DND-41 (cell line): ENCODE data around the gene RNF4.

ENCODE experiments used
- ATAC-seq: fragments of 200-7000 bp; cut with Tn5 transposase; 3 replicates; pipeline ENCODE4 v1.9.1; 2021; ENCODE audit warnings: low read depth; ENCODE audit not compliant: insufficient read depth
- DNase-seq: peaks from one replicate; pipeline ENCODE4 v3.0.0-alpha.2; 2020
- H2AFZ ChIP-seq: 2 replicates; pipeline ENCODE4 v1.6.0; 2012; ENCODE audit warnings: low read depth, low read length
- H3K27ac ChIP-seq: 2 replicates; pipeline ENCODE4 v1.5.1; 2012; ENCODE audit warnings: low read length, inconsistent platforms
- H3K27me3 ChIP-seq: fragments of 200-600 bp; sonication (generic); 2 replicates; pipeline ENCODE4 v1.6.0; 2012; ENCODE audit warnings: low read length, mild to moderate bottlenecking, inconsistent platforms; ENCODE audit not compliant: insufficient read depth, poor library complexity
- H3K36me3 ChIP-seq: 2 replicates; pipeline ENCODE4 v1.5.1; 2012; ENCODE audit warnings: low read length, inconsistent platforms; ENCODE audit not compliant: insufficient read depth
- H3K4me1 ChIP-seq: 2 replicates; pipeline ENCODE4 v1.5.1; 2012; ENCODE audit warnings: mild to moderate bottlenecking, low read length; ENCODE audit not compliant: insufficient read depth
- H3K4me2 ChIP-seq: 2 replicates; pipeline ENCODE4 v1.6.0; 2012; ENCODE audit warnings: mild to moderate bottlenecking, moderate library complexity, low read length, inconsistent platforms; ENCODE audit not compliant: insufficient read depth
- H3K4me3 ChIP-seq, 2 experiments: fragments of 200-600 bp in 1 of 2; shearing (Covaris generic) in 1 of 2; 2 replicates each; pipeline ENCODE4 v1.5.1; 2012 to 2016; ENCODE audit warnings: inconsistent platforms in 2 of 2, low read length in 2 of 2, mild to moderate bottlenecking in 2 of 2, low read depth in 1 of 2, moderate library complexity in 1 of 2
- H3K79me2 ChIP-seq: 2 replicates; pipeline ENCODE4 v1.6.0; 2012; ENCODE audit warnings: low read length, inconsistent platforms; ENCODE audit not compliant: insufficient read depth
- H3K9ac ChIP-seq: 2 replicates; pipeline ENCODE4 v1.6.0; 2012; ENCODE audit warnings: low read depth, mild to moderate bottlenecking, inconsistent platforms, low read length, moderate library complexity
- H3K9me3 ChIP-seq: 2 replicates; pipeline ENCODE4 v1.5.1; 2012; ENCODE audit warnings: low read length, moderate library complexity, mild to moderate bottlenecking, inconsistent platforms; ENCODE audit not compliant: insufficient read depth, severe bottlenecking
- H4K20me1 ChIP-seq: 2 replicates; pipeline ENCODE4 v1.6.0; 2012; ENCODE audit warnings: low read length; ENCODE audit not compliant: insufficient read depth
- EZH2 ChIP-seq: IDR thresholded peaks from 3 replicates; pipeline ENCODE4 v1.6.1; 2012; ENCODE audit warnings: borderline replicate concordance, low read depth, mild to moderate bottlenecking, moderate library complexity, low read length, inconsistent platforms; ENCODE audit not compliant: severe bottlenecking
- TF ChIP-seq, protein P1 (sequence below): IDR thresholded peaks from 2 replicates; pipeline ENCODE4 v1.5.1; 2012; ENCODE audit warnings: borderline replicate concordance, low read length, moderate library complexity, mild to moderate bottlenecking; ENCODE audit not compliant: poor library complexity, severe bottlenecking; ENCODE audit errors: extremely low read depth

RNF4 gene

GRCh38 chr4:2449051-2449450 lies 19.9 kb upstream of the RNF4 start:
- Histone ChIP-seq H3K4me2 (no peak overlapping the region), H3K27ac (no peak overlapping the region), H3K36me3 (no peaks in the 10 kb centered on the region), H2AFZ (no peak overlapping the region), H3K4me3 (no peak overlapping the region), H3K9me3 (no peaks in the 10 kb centered on the region), H3K79me2 (no peaks in the 10 kb centered on the region), H3K9ac (no peak overlapping the region), H4K20me1 (peaks cover 10% of the 10 kb centered on the region), H3K27me3 (peaks cover 9% of the 10 kb centered on the region), H3K4me1 (no peaks in the 10 kb centered on the region)
- no peak for DNase-seq
- no peak for ATAC-seq
- TF ChIP-seq, protein P1, sequence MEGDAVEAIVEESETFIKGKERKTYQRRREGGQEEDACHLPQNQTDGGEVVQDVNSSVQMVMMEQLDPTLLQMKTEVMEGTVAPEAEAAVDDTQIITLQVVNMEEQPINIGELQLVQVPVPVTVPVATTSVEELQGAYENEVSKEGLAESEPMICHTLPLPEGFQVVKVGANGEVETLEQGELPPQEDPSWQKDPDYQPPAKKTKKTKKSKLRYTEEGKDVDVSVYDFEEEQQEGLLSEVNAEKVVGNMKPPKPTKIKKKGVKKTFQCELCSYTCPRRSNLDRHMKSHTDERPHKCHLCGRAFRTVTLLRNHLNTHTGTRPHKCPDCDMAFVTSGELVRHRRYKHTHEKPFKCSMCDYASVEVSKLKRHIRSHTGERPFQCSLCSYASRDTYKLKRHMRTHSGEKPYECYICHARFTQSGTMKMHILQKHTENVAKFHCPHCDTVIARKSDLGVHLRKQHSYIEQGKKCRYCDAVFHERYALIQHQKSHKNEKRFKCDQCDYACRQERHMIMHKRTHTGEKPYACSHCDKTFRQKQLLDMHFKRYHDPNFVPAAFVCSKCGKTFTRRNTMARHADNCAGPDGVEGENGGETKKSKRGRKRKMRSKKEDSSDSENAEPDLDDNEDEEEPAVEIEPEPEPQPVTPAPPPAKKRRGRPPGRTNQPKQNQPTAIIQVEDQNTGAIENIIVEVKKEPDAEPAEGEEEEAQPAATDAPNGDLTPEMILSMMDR = no peak
- TF ChIP-seq EZH2 = no peak

GRCh38 chr4:2449511-2450392 lies 19.2 kb upstream of the RNF4 start:
- no peak for ATAC-seq
- H3K9ac ChIP-seq = no peak overlapping the region
- no peak overlapping the region for H3K27ac ChIP-seq
- no peak overlapping the region for H3K4me2 ChIP-seq
- H3K27me3 ChIP-seq = peaks cover 9% of the 10 kb centered on the region
- H2AFZ ChIP-seq = no peak overlapping the region
- TF ChIP-seq, protein P1 = no peak
- no peak for TF ChIP-seq EZH2
- no peaks in the 10 kb centered on the region for H3K36me3 ChIP-seq
- peaks cover 10% of the 10 kb centered on the region for H4K20me1 ChIP-seq
- no peak for DNase-seq
- no peaks in the 10 kb centered on the region for H3K9me3 ChIP-seq
- H3K79me2 ChIP-seq = no peaks in the 10 kb centered on the region
- no peak overlapping the region for H3K4me3 ChIP-seq
- no peaks in the 10 kb centered on the region for H3K4me1 ChIP-seq

DNA sequence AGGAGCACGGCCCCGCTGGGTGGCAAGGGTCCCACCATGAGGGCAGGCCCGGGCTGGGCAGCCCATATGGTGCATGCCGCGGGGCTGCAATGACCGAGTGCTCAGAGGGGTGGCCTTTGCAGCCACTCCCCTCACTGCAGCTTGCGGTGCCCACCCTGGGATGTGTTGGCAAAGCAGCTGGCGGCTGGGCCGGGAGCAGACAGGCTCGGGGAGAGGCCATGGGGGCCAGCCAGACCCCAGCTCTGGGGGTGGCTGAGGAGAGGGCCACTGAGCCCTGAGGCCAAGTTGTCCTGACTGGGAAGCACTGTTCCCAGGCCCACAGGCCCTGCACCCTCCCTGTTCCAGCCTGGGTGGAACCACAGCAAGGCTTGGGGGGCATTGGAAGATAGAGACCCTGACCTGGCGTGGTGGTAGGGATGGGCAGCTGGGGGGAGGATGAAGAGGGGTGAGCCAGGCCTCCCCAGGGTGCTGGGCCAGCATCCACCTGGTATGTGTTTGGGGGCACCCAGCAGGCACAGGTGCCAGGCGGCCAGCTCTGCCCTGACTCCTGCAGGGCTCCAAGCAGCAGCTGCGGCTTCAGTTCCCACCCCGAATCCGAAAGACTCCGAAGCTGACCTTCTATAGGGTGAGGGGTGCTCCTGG lies 18.4 kb upstream of the RNF4 start:
- TF ChIP-seq, protein P1 = no peak
- TF ChIP-seq EZH2 = no peak
- ATAC-seq = no peak
- Histone ChIP-seq H4K20me1 (peaks cover 10% of the 10 kb centered on the region), H3K36me3 (no peaks in the 10 kb centered on the region), H2AFZ (no peak overlapping the region), H3K27ac (no peak overlapping the region), H3K9me3 (no peaks in the 10 kb centered on the region), H3K4me1 (no peaks in the 10 kb centered on the region), H3K9ac (no peak overlapping the region), H3K4me3 (no peak overlapping the region), H3K4me2 (no peak overlapping the region), H3K79me2 (no peaks in the 10 kb centered on the region), H3K27me3 (peaks cover 9% of the 10 kb centered on the region)
- DNase-seq = no peak
